Measurements from ENCODE around the gene SLC47A2. TPM values are rescaled to one million over a fixed set of nuclear protein-coding genes. Genes with fewer than 3 reads are reported as not detected.

Gene SLC47A2
- polyA plus RNA-seq, 1 donor (not counting 4 experiments of a cell fraction or from before 2014, with no cell fraction given) = 0.88 TPM

DNA sequence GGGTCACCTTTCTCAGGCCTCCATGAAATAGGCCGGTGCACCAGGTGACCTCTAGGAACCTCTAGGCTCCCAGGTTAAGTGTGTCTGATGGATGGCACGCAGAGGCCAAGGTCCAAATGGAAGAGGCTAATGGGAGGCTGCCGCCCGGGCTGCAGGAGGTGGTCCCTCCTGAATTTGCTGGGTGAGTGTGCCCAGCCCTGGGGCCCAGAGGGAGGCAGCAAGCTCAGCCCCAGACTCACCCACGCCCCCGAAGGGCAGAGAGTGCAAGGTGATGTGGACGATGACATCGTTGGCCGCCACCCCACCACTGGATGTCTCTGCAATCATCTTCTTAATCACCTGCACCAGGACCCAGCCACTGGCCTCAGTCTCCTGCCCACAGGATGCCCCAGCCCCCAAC, 22.4 kb upstream of the SLC47A2 start:
- TF ChIP-seq, protein P1, sequence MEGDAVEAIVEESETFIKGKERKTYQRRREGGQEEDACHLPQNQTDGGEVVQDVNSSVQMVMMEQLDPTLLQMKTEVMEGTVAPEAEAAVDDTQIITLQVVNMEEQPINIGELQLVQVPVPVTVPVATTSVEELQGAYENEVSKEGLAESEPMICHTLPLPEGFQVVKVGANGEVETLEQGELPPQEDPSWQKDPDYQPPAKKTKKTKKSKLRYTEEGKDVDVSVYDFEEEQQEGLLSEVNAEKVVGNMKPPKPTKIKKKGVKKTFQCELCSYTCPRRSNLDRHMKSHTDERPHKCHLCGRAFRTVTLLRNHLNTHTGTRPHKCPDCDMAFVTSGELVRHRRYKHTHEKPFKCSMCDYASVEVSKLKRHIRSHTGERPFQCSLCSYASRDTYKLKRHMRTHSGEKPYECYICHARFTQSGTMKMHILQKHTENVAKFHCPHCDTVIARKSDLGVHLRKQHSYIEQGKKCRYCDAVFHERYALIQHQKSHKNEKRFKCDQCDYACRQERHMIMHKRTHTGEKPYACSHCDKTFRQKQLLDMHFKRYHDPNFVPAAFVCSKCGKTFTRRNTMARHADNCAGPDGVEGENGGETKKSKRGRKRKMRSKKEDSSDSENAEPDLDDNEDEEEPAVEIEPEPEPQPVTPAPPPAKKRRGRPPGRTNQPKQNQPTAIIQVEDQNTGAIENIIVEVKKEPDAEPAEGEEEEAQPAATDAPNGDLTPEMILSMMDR (optimal IDR thresholded peaks at IDR 0.05 in 1 of 3, IDR thresholded peaks at IDR 0.05 in 1 of 3, conservative IDR thresholded peaks at IDR 0.05 in 1 of 3; ENCODE audit: extremely low read depth in 1 of 3, insufficient read depth in 2 of 3, low read length in 3 of 3) = no peak
- no peak for TF ChIP-seq EZH2 (IDR thresholded peaks at IDR 0.05; ENCODE audit: low read length)
- Histone ChIP-seq H4K20me1 (ENCODE audit: control insufficient read depth, extremely low read depth, insufficient read depth, low read length) (no peaks in the 10 kb centered on the region), H3K4me2 (ENCODE audit: control insufficient read depth, extremely low read depth, insufficient read depth, low read depth, low read length) (no peak overlapping the region), H3K27ac (ENCODE audit: control insufficient read depth, insufficient read depth, low read length) (no peak overlapping the region), H3K79me2 (ENCODE audit: control insufficient read depth, insufficient read depth, low read length) (no peaks in the 10 kb centered on the region), H3K9me1 (ENCODE audit: control insufficient read depth, extremely low read depth, insufficient read depth, low read length) (no peaks in the 10 kb centered on the region), H3K9ac (ENCODE audit: control insufficient read depth, extremely low read depth, insufficient read depth, low read length) (no peak overlapping the region), H3K36me3 (ENCODE audit: control insufficient read depth in 2 of 2, extremely low read depth in 1 of 2, insufficient read depth in 2 of 2, low read length in 2 of 2) (no peaks in the 10 kb centered on the region), H3K4me3 (ENCODE audit: control insufficient read depth in 2 of 3, extremely low read depth in 1 of 3, insufficient read depth in 2 of 3, low read depth in 1 of 3, low read length in 3 of 3) (no peak overlapping the region), H3K9me3 (ENCODE audit: control insufficient read depth, low read depth, low read length) (no peaks in the 10 kb centered on the region), H2AFZ (ENCODE audit: control insufficient read depth, low read length) (no peak overlapping the region), H3K27me3 (ENCODE audit: control insufficient read depth, extremely low read depth, insufficient read depth, low read length) (no peaks in the 10 kb centered on the region), H3K4me1 (ENCODE audit: control insufficient read depth, extremely low read depth, insufficient read depth, low read length) (no peaks in the 10 kb centered on the region)
- dilution Hi-C loops (cut with MboI; ENCODE audit: extremely low pct_ligation_motif_present, low sequenced_read_pairs) = no loop called here
- DNase-seq (ENCODE audit: low read depth, low spot score) (no peak), FAIRE-seq (no peak)

DNA sequence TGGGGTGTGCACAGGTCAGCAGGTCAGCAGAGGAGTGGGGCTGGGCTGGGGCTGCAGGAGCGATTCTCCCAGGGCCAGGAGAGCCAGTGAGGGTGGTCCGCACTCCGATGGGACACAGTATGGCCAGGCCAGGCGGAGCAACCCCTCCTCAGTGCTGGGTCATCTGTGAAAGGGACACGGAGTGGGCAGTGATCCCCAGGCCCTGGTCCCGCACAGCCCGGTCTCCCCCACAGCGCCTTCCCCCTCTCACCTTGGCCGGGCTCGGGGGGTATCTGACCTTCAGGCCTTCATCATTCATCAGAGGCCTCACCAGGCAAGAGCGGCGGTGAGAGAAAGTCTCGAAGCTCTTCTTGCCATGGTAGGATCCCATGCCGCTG, 21.7 kb upstream of the SLC47A2 start:
- DNase-seq (ENCODE audit: low read depth, low spot score) (no peak), FAIRE-seq (no peak)
- Histone ChIP-seq H2AFZ (ENCODE audit: control insufficient read depth, low read length) (no peak overlapping the region), H4K20me1 (ENCODE audit: control insufficient read depth, extremely low read depth, insufficient read depth, low read length) (no peaks in the 10 kb centered on the region), H3K4me2 (ENCODE audit: control insufficient read depth, extremely low read depth, insufficient read depth, low read depth, low read length) (no peak overlapping the region), H3K9ac (ENCODE audit: control insufficient read depth, extremely low read depth, insufficient read depth, low read length) (no peak overlapping the region), H3K9me1 (ENCODE audit: control insufficient read depth, extremely low read depth, insufficient read depth, low read length) (no peaks in the 10 kb centered on the region), H3K36me3 (ENCODE audit: control insufficient read depth in 2 of 2, extremely low read depth in 1 of 2, insufficient read depth in 2 of 2, low read length in 2 of 2) (no peaks in the 10 kb centered on the region), H3K27me3 (ENCODE audit: control insufficient read depth, extremely low read depth, insufficient read depth, low read length) (no peaks in the 10 kb centered on the region), H3K27ac (ENCODE audit: control insufficient read depth, insufficient read depth, low read length) (no peak overlapping the region), H3K4me1 (ENCODE audit: control insufficient read depth, extremely low read depth, insufficient read depth, low read length) (no peaks in the 10 kb centered on the region), H3K9me3 (ENCODE audit: control insufficient read depth, low read depth, low read length) (no peaks in the 10 kb centered on the region), H3K79me2 (ENCODE audit: control insufficient read depth, insufficient read depth, low read length) (no peaks in the 10 kb centered on the region), H3K4me3 (ENCODE audit: control insufficient read depth in 2 of 3, extremely low read depth in 1 of 3, insufficient read depth in 2 of 3, low read depth in 1 of 3, low read length in 3 of 3) (no peak overlapping the region)
- TF ChIP-seq EZH2 (IDR thresholded peaks at IDR 0.05; ENCODE audit: low read length) = no peak
- TF ChIP-seq, protein P1 (optimal IDR thresholded peaks at IDR 0.05 in 1 of 3, IDR thresholded peaks at IDR 0.05 in 1 of 3, conservative IDR thresholded peaks at IDR 0.05 in 1 of 3; ENCODE audit: extremely low read depth in 1 of 3, insufficient read depth in 2 of 3, low read length in 3 of 3) = no peak
- dilution Hi-C loops (cut with MboI; ENCODE audit: extremely low pct_ligation_motif_present, low sequenced_read_pairs) = no loop called here
